GM21526 (cell line): Measurements from ENCODE around the gene KRT3.

ENCODE experiments used
- ATAC-seq: cut with Tn5 transposase; IDR thresholded peaks from one replicate; pipeline ENCODE4 v1.9.1; 2021; ENCODE audit warnings: moderate library complexity; ENCODE audit not compliant: unreplicated experiment, low FRiP score

The KRT3 gene

DNA sequence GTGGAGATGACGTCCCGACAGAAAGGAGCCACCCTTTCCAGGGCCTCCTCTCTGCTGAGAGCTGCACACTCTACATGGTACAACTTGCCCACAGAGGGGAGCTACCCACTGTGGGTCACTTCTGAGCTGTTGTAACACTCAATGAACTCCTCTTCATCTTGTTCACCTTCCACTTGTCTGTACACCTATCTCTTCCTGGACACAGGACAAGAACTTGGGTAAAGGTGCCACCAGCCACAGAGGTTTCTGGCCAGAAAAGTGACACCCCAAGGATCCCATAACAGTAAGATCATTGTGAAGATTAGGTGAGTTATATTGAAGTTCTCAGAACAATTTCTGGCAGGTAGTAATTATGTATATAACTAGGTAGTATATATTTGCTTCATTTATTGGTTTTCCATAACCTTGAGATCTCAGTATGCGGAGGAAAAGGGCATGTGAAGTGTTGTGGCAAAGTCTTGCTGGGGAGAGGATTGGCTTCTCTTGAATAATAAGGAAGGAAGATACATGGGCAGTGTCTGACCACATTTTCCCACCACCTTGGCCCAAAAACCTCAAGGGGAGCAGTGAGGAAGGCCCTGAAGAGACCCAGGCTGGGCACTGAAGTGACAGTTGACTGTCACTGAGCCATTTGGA, 53.0 kb downstream of the KRT3 start:
- ATAC-seq: no peak

DNA sequence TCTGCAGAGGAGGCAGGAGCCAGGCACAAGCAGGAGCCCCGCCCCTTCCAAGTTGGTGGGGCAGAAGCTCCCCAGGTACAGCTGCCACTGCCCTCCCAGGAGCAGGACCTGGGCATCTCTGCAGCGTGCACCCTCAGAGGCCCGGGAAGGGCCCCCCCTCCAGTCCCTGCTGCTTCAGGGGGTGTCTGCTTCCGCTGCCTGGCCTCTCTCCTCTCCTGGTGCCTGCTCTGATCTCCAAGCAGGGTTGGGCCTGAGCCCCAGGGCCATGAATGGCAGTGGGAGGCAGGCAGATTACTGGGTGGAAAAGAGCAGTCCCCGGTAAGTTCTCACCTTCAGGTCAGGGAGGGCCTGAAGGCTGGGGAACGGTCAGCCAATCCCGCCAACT, 53.7 kb downstream of the KRT3 start:
- no peak for ATAC-seq

DNA sequence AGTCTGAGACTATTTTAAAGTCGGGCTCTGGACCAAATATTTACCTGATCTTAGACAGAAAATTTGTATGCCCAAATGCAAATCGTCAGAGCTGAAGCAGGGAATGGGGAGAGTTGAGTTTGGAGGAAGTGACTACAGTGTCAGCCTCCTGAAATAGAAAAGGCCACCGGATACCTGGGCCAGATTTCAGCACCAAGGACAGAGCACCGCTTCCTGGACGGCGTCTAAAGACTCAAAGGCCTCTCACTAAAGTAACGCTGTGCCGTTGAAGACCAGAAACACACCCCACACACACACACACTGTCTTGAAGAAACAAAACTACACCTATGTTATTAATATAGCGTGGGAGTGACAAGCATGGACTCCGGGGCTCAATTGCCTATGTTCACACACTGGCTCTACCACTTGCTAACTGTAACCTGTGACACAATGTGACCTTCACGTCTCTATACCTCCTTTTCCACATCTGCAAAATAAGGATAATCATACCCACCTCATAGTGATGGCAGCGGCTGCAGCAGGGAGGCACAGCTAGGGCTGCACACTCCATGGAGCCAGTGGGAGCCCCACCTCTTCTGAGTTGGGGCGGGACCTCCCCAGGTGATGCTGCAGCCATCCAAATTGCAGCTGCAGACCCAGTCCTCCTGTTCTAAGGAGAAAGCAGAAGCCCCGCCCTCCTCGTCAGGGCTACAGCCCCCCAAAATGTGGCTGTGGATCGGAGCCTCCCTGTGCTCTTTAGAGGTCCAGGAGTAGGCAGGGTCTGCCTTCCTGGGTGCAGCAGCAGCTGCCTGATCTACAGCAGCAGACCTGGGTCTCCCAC, 54.3 kb downstream of the KRT3 start:
- no peak for ATAC-seq

DNA sequence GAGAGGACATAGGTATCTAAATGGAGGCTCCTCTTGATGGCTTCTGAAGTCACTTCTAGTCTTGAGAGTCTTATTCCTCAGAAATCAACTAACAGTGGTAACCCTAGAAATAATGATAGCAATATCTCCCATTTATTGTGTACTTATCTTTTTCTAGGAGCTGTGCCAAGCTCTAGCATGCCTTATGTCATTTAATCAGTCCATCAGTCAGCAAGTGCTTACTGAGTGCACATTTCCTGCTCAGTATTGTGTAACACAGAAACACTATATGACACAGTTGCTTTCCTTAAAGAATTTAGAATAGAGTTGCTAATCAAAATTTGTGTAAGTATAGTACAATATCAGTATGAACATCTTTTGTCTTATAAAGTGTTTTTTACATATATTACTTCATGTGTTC, 55.3 kb downstream of the KRT3 start:
- no peak for ATAC-seq

DNA sequence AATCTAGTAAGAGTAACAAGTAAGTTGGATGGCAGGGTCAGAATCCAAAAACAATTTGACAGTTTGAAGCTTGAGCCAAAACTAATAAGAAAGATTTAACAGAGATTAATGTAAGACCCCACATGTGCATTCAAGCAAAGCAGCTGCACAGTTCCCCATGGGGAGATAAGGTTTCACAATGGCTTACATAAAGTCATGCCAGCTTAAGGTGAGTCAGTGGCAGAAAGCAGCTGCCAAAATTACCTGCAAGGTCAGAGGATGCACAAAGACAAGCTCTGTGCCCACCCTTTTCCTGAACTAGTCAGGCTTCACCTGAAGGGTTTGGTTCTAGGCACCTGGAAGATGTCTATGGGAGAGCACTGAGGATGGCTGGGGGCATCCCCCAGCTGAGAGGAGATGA, 56.0 kb downstream of the KRT3 start:
- ATAC-seq: no peak
